Stimulated activated CD8-positive, alpha-beta memory T cell treated with anti-CD3 and anti-CD28 coated beads, Interleukin-7, amount 100 ng/mL, for 24 hours (primary cell): ENCODE measurements around the gene WWC2.

Experiments
- DNase-seq: peaks from one replicate; pipeline ENCODE4 v3.0.0-alpha.2; 2020; ENCODE audit warnings: low read depth

Gene WWC2

DNA sequence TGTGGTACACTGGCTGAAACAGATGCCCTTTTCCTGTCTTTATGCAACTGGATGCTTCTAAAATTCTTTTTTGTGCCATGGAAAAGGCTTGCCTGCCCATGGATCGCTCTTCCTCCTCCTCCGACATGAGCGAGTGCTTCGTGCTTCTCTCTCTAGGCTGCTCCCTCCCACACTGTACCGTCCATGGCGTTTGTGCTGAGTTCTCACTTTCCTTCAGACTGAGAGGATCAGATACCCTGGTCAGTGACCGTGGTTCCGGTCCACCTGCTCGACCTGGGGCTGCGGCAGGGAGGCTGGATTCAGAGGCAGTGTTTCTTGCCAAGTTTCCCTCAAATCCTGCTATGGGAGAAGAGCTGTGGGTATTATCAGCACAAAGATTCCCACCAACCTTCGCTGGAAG, 233.4 kb downstream of the WWC2 start:
- no peak for DNase-seq

DNA sequence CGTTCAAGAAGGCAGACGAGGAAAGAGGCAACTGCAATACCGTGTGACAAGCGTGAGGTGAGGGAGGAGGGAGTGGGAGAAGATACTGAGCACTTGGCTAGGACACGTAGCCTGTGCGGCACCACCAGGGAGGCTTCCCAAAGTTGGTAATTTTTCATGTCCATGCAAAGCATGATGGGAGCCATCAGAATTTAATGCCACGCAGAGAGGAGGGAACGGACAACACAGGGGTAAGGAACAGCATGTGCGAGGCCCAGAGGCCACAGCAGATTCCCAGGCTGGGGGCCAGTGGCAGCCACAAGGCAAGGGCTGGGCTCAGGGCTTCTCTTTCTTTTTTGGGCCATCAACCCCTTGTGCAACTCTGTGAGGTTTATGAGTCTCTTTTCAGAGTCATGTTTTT, 234.1 kb downstream of the WWC2 start:
- DNase-seq, result no peak

DNA sequence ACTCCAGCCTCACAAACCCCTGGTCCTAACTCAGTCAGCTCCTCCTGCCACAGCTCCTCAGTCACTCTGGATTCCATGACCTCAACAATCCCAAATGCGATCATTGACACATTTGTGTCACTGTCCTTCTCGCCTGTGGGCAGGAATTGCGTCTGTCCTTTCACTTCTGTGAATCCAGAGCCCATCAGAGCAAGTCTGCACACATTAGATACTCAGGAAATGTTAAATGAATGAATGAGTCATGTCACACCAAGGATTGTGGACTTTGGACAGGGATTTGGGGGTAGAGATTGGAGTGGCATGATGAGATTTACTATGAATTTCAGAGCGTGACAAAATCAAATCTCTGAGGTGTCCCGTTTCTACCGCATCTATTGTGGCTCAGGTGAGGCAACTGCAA, 234.9 kb downstream of the WWC2 start:
- DNase-seq, result no peak

GRCh38 chr4:183335369-183335940, 236.4 kb downstream of the WWC2 start:
- no peak for DNase-seq

DNA sequence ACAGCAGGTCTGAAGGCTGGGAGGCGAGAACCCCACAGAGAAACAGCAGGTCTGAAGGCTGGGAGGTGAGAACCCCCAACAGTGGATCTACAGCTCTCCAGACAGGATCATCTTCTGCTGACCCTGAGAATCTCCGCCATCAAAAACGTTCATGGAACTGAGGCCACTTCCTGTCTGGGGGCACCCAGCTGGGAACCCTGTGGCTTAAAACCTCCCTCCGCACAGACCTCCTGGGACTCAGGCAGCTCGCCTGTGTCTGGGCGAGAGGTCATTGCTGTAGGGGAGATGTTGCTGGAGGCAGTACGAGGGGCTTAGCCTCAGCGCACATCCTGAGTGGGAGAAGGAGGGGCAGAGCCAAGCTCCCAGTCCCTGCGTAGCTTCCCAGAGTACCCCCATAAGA, 238.3 kb downstream of the WWC2 start:
- no peak for DNase-seq

GRCh38 chr4:183337833-183338232, 238.8 kb downstream of the WWC2 start:
- no peak for DNase-seq

DNA sequence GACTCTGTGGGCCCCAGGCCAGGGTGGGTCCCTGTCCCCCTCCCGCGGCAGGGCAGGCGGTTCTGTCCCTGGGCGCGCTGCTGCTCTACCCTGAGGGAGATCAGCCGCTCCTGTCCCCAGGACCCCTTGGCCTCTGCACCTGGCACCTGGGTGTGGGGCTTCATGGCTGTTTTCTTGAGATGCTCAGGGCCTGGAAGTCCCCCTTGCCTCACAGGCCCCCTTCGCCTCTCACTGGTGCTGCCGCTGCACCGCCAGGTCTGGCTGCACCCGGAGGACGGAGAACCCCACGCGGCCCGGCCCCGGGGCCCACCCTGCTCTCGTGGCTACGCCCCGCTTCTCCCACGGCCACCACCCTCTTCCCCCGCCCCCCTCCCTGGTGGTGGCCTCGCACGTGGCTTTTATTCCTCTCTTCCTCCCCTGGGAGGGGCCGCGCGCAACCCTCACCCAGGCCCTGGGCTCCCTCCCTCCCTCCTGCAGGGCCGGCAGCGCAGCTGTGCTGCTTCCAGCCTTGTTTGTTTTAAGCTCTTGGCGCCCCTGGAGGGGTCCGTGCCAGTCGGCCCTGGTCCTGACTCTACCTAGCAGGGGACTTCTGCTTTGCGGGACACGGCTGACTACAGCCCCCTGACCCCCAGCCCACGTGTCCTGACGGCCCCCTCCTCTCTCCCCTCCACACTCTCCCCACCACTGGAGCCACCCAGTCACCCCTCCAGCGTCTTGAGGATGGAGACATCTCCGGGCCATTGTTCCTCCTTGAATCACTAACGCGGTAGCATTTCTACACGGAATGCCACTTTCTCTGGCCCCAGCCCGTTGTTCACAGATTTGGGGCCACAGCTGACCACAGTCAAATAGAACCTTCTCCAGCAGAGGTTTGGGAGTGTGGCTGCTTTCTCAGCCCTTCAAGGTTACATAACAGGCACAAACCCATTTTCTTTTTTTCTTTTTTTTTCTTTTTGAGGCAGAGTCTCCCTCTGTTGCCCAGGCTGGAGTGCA, 243.8 kb downstream of the WWC2 start:
- no peak for DNase-seq

DNA sequence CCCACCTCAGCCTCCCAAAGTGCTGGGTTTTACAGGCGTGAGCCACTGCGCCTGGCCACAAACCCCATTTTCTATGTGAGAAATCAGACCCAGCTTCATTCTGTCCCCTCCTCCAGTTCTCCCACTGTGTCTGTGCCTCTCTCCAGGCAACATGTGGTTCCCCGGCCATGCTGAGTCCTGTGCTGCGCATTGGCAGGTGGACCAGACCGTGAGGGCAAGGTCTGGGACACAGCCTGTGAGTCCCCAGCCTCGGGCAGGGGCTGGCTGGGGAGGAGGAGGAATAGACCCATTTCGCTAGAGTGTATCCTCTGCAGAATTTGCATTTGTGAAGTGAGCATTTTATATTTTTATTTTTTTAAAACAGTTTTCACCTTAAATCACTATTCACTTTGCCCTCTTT, 244.7 kb downstream of the WWC2 start:
- DNase-seq, result no peak

DNA sequence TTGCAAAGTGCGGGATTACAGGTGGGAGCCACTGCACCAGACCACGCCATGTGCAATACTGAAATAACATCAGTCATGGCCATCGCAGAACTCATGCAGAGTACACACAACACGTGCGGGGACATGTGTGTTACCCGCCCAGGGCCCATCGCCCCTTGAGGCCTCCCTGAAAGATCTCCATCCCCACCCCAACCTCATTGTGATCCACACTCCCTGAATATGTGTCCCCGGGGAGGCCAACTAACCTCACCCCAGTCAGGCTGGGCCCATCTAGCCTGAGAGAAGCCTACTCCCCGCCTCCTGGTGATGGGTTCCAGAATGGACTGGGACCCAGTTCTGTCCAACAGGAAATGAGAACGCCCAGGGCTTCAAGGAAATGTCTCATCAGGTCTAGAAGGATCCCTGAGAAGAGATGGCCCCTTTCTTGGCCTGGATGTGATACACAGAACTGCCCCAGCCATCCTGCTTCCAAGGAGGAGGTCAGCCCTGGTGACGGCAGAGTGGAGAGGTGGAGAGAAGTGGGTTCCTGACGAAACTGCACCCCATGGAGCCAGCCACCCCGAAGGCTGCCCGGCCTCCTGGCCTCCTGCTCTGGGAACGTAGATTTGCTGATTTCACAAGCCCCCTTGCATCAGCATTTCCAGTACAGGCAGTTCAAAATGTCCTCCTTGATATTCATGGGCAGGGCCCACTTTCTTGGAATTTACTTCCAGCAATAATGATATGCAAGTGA, 245.6 kb downstream of the WWC2 start:
- no peak for DNase-seq

- DNase-seq, result no peak
Measured at GRCh38 chr4:183345261-183345660, 246.2 kb downstream of the WWC2 start.

DNA sequence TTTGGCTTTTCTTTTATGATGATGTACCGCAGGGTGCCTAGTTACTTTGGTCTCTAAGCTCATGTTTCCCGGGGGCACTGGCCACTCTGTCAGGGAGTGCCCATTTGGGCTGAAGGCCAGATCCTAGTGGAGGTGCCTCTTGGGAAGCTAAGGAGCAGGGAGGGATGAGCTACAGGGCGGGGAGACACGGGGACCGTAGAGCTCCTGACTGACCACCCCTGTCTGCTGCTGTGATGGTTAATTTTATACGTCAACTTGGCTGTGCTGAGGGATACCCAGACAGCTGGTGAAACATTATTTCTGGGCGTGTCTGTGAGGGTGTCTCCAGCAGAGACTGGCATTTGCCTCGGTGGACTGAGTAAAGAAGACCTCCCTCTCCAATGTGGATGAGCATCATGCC, 248.1 kb downstream of the WWC2 start:
- no peak for DNase-seq

DNA sequence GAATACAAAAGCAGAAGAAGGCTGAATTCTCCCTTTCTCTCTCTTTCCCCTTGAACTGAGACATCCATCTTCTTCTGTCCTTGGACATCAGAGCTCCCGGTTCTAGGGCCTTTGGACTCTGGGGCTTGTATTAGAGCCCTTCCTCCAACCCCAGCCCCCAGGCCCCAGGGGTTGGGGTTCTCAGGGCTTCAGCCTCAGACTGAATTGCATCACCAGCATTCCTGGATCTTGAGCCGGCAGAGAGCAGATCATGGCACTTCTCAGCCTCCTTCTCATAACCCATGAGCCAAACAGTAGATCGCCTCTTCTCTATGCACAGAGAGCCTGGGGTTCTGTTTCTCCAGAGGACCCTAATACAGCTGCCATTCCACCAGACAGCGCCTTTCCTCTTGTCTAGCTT, 248.5 kb downstream of the WWC2 start:
- DNase-seq, result no peak

DNA sequence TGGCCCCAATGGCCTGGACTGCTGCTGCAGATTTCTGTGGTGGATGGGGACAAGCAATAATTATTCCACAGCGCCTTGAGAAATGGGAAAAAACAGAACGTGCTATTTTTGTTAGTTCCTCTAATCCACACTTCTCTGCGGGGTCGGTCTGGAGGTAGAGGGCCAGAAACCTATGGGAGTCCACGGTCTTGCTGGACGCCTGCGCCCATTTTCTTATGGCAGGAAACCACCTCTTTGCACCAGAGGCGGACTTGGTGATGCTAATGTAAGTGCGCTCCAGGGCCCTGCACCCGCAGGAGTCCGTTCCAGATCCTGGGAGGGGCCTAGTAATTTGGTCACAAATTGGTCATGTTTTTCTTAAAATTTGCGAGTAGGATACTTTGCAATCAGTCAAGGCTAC, 249.1 kb downstream of the WWC2 start:
- DNase-seq, result no peak

GRCh38 chr4:183348706-183349659, 249.9 kb downstream of the WWC2 start:
- DNase-seq, result no peak

DNA sequence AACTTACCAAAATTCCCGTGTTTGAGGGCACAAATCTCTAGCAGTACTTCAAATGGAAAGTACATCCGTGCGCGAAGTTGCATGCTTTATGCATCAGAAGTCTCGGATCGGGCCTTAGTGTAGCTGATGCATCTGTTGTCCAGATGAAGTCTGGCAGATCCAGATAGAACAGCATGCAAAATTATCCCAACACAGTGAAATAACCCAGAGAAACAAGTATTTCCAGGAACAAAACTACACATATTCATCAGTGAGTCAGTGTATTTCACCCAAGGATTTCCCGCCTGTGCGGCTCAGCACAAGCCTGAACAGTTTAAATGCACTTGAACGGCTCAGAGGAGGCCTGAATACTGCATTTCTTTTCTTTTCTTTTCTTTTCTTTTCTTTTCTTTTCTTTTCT, 250.6 kb downstream of the WWC2 start:
- no peak for DNase-seq

- DNase-seq, result no peak
Measured at GRCh38 chr4:183350317-183351071, 251.4 kb downstream of the WWC2 start.

GRCh38 chr4:183352546-183352945, 253.5 kb downstream of the WWC2 start:
- no peak for DNase-seq

DNA sequence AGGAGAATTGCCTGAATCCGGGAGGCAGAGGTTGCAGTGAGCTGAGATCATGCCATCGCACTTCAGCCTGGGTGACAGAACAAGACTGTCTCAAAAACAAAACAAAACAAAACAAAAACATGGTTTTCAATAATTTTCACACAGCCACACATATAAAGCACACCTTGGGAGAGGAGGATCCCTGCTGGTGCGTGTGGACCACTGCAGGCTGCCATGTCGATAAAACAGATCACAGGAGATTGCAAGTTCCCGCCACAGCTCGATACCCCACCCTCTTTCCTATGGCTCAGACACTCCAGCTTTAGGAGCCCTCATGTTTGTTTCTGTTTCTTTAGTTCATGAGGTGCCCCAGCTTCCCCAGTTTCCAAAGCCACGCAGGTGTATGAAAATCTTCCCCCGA, 254.5 kb downstream of the WWC2 start:
- DNase-seq, result no peak

DNA sequence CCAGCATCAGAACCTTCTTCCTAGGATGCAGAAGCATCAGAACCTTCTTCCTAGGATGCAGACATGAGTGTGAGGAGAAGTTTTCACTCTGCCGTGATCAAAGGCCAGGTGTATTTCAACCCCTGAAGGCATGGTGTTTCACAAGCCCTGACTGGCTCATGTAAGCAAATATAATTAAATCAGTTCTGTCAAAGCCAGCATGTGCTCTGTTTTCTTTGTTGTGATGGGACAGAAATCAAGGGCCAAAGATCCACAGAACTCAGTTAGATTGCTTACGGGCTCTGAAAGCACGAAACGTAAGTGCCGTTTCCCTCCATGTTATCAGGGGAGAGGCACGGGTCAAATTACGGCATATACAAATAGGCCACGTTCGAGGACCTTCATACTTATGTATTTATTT, 255.2 kb downstream of the WWC2 start:
- DNase-seq, result no peak

- DNase-seq, result no peak
Measured at GRCh38 chr4:183355405-183355804, 256.3 kb downstream of the WWC2 start.
